HG03558 (cell line): ENCODE measurements around the gene KIRREL3.

Experiments used
- ATAC-seq: cut with Tn5 transposase; IDR thresholded peaks from one replicate; pipeline ENCODE4 v1.9.1; 2021; ENCODE audit warnings: moderate number of reproducible peaks; ENCODE audit not compliant: unreplicated experiment; ENCODE audit errors: extremely low read depth

Gene KIRREL3

GRCh38 chr11:126660761-126661425 lies 339.7 kb downstream of the KIRREL3 start:
- ATAC-seq = no peak

- no peak for ATAC-seq
Measured at GRCh38 chr11:126660321-126660720, 340.2 kb downstream of the KIRREL3 start.

GRCh38 chr11:126658306-126659056 lies 342.1 kb downstream of the KIRREL3 start:
- ATAC-seq = no peak

DNA sequence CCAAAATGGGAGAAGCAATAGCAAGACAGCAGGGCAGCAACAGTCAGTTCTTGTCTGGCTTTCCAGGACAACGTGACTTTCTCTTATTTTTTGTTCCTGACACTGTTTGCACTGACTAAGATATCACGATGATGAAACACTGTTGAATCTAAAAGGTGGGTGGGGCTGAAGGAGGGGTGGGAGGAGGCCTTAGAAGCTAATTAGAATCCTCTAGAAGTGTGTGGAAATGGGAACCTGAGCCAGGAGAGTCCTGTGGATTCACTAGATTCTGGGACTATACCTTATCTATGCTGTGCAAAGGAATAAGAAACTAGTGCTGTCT lies 344.8 kb downstream of the KIRREL3 start:
- ATAC-seq = no peak

- ATAC-seq = no peak
Measured at GRCh38 chr11:126654886-126655806, 345.4 kb downstream of the KIRREL3 start.

- no peak for ATAC-seq
Measured at GRCh38 chr11:126653040-126653439, 347.5 kb downstream of the KIRREL3 start.

DNA sequence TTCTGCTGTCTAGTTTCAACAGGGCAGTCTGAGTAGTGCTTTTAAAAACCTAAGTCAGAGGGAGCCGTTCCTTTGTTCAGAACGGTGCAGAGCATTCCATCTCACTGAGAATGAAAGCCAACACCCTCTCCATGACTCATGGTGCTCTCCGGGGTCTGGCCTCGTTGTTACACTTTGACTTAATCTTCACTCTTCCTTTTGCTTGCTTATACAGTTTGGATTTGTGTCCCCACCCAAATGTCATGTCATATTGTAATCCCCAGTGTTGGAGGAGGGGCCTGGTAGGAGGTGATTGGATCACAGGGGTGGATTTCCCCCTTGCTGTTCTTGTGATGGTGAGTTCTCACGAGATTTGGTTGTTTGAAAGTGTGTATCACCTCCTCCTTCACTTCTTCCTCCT lies 352.8 kb downstream of the KIRREL3 start:
- ATAC-seq = no peak

DNA sequence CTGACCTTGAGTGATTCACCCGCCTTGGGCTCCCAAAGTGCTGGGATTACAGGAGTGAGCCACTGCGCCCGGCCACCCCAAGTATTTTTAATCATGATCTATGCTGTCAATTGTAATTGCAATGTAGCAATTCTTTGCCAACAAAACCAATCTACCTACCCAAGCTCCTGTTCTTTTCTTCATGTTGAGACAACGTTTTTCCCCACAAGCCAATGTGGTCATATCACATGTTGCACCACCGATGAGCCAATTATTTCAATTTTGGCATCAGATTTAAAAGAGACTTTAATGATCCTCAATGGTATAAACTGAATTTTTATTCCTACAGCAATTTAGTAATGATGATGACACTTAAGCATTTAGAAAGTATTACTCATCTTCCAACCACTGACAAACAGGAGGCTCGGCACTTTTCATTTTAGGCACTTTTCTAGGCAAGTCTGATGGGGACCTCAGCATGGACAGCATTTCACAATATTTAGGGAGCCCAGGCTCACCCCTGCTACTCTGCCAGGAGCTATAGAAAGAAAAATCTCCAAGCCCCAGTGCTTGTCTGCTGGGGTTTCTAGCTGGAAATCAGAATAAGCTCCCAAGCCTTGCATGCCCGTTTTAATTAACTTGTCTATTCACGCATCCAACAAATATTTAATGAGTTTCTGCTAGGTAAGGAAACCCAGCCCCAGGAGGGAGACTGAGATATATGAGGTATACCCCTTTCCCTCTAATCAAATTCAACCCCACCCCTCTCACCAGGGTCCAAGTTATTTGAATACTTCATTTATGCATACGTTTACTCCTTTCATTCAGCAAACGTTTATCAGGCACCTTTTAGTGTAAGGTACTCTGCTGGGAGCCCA lies 353.6 kb downstream of the KIRREL3 start:
- no peak for ATAC-seq

- no peak for ATAC-seq
Measured at GRCh38 chr11:126645186-126645585, 355.4 kb downstream of the KIRREL3 start.

- ATAC-seq = no peak
Measured at GRCh38 chr11:126640186-126640585, 360.4 kb downstream of the KIRREL3 start.

GRCh38 chr11:126639692-126640091 lies 360.9 kb downstream of the KIRREL3 start:
- ATAC-seq = no peak

DNA sequence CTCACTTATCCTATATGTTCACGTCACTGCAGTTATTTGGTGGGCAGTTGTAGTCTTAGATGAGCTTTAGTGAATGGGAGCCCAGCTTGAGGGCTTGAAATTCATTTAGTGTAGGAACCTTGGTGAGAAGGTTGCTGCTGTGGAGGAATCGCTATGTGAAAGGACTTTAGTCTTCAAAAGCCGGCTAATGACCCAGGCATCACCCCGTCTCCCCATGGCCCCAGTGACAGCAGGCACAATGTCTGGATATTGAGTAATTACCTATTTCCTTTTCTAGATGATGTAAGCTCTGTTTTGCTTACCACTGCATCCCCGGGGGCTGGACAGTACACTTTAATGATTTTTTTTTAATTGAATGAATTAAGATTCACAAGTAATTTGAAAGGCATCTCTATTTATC lies 361.9 kb downstream of the KIRREL3 start:
- no peak for ATAC-seq

DNA sequence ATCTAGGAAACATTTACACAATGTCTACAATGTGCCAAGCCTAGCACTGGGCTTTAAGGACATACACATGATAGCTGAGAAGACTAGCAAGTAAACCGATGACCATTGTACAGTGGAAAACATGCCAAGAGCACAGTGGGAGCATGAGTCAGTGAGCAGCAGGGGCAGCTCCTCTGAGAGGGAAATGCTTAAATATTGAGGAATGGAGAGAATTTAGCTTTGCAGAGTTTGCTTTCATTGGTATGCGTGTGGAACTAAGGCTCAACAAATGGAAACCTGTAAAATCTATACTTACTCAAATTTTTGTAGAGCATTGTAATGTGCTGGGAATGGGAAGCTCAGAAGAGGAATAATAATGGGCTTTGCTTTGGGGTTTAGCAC lies 362.8 kb downstream of the KIRREL3 start:
- no peak for ATAC-seq

- ATAC-seq = no peak
Measured at GRCh38 chr11:126636911-126637794, 363.4 kb downstream of the KIRREL3 start.

GRCh38 chr11:126635511-126635910 lies 365.1 kb downstream of the KIRREL3 start:
- no peak for ATAC-seq

GRCh38 chr11:126634963-126635362 lies 365.6 kb downstream of the KIRREL3 start:
- ATAC-seq = no peak

DNA sequence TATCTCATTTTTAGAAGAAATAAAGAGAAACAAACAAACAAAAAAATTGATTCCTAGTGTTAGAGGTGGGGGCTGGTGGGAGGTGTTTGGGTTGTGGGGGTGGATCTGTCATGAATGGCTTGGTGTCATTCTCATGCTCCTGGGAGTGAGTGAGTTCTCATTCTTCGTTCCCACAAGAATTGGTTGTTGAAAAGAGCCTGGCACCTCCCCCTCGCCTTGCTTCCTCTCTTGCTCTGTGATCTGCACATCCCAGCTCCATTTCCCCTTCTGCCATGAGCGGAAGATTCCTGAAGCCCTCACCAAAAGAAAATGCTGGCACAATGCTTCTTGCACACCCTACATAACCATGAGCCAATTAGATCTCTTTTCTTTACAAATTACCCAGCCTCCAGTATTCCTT lies 367.2 kb downstream of the KIRREL3 start:
- no peak for ATAC-seq

- no peak for ATAC-seq
Measured at GRCh38 chr11:126630893-126631798, 369.4 kb downstream of the KIRREL3 start.
